HG03342 (cell line): ENCODE results near the gene LMAN1L.

ENCODE experiments used
- ATAC-seq: cut with Tn5 transposase; IDR thresholded peaks from one replicate; pipeline ENCODE4 v1.9.1; 2021; ENCODE audit warnings: mild to moderate bottlenecking, moderate library complexity; ENCODE audit not compliant: unreplicated experiment

LMAN1L gene

DNA sequence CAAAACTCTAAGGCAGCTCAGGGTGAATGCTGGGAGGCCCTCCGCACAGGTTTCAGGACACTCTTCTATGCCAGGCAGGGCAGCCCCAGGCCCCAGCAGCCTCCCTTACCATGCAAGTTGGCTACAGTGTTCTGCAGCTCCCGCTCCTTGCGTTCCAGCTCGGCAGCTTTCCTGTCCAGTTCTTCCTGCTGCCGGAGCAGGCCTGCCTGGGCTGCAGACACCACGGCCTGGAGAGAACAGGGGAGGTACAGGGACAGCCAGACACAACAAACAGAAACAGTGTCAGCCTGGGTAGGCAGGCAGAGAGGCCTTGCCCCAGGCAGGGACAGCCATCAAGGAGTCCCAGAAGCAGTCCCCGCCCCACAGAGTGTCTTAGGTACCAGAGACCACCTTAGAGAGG is 39.3 kb downstream of the LMAN1L start:
- ATAC-seq: no peak

DNA sequence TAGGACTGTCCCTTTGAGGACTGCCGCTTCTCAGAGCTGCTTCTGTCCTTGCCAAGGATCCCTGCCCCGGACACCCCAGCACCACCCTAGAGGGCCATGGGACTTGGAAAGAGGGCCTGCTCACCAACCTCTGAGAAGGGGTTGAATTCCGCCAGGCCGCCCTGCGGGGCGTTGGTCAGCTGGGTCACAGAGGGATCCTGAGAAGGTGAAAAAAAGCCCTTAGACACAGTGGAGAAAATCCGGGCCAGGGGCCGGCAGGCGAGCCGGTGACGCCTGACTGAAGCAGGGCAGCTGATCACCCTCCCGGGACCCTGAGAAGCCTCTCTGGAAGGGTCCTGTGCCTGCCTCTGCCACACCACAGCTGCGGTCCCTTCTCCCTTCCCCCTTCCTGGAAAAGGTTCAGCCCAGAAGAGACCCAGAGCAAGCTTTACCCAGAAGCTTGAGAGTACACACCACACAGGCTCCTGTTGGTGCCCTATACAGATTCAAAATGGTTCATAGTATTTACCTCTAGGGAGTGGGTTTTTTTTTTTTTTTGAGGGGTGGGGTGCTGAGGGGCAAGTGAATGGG is 41.9 kb downstream of the LMAN1L start:
- ATAC-seq: no peak

DNA sequence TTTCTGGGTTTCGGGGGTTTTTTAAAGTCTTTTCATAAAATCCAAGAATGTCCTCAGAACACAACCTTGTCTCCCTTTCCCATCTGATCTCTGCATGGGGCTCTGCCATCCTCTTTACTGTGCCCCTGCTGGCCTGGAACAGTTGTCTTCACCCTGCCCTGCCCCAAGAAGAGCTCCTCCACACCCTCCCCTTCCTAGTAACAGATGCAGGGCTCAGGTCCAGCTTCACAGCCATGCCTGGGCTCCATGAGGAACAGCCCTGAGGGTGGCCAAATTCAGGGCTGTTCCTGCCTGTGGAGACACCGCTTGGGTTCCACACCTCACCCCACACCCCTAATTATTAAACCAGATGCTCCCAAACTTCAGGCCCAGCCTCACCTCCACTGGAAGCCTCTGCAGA is 43.2 kb downstream of the LMAN1L start:
- no peak for ATAC-seq

DNA sequence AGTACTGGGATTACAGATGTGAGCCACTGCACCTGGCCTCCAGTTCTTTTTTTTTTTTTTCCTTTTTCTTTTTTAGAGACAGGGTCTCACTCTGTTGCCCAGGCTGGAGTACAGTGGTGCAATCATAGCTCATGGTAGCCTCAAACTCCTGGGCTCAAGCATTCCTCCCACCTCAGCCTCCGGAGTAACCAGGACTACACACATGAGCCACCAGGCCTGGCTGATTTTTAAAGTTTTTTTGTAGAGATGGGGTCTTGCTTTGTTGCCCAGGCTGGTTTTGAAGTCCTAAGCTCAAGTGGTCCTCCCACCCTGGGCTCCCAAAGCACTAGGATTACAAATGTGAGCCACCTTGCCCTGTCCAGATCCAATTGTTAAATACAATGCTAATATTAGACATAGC is 43.9 kb downstream of the LMAN1L start:
- no peak for ATAC-seq

DNA sequence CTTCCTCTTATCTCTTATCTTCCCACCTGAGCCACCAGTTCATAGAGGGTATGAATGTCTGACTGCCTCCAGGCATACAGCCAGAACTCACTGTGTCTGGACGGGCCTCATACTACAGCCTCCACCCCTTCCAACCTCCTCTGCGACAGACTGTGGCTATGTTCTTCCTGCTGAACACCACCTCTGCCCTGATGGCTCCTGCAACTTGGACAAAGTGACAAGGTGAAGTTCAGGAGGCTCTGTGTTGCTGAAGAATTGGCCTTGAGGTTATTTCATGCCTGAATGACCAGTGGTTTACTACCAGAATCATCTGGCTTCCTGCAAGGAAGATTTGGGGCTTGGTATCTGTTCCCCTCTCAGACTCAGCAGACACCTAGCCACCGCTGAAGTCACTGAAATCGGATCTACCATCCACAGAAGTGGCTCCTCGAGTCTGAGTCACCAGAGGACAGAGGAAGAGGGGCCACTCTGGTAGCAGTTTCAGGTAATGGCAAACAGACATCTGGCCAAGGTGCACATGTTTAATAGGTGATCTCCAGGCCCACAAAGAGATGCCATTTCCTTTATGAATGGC is 44.5 kb downstream of the LMAN1L start:
- ATAC-seq: peak; percentile 75

DNA sequence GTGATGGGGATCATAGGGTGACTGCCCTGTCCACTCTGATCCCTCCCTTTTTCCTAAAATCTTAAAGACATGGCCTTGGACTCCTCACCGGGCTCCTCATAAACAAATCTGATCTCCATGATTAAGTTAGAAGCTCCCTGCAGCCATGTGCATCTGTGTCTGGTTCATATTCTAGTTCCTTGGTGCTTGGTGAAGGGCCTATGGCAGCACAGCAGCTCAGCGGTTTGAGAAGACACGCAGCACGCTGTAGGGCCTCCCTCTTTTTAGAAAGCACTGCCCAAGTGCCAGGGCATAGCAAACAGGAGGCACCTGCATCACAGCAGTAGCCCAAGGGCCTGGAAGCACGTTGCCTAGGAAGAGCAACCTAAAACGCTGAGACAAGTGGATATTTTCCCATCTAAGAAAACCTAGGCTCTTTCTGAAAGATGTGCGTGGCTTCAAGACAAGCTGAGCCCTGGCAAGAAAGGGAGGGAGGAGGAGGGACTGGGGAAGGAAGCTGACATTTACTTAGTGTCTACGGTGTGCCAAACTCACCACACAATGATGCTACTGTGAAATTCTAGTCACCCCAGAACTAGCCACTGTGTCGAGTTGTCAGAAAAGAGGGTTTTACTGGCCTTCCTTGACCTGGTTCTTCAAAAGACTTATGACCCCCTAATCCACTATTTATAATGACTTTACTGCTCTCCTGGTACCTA is 45.2 kb downstream of the LMAN1L start:
- ATAC-seq: no peak

DNA sequence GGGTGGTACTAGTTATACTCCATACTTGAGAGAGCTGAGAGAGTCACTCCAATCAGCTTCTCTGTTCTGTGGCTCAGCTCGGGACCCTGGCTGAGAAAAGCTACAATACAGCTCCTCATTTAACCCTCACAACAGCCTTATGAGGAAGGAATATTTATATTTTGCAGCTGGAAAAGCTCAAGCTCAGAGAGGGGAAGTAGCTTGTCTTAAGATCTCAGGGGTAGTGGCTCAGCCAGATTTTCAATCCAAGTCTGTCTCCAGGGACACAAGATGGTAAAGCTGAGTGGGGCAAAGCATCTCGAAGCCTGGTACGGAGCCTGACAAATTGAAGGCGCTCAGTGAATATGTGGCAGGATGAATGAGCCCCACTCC is 45.7 kb downstream of the LMAN1L start:
- ATAC-seq: no peak

DNA sequence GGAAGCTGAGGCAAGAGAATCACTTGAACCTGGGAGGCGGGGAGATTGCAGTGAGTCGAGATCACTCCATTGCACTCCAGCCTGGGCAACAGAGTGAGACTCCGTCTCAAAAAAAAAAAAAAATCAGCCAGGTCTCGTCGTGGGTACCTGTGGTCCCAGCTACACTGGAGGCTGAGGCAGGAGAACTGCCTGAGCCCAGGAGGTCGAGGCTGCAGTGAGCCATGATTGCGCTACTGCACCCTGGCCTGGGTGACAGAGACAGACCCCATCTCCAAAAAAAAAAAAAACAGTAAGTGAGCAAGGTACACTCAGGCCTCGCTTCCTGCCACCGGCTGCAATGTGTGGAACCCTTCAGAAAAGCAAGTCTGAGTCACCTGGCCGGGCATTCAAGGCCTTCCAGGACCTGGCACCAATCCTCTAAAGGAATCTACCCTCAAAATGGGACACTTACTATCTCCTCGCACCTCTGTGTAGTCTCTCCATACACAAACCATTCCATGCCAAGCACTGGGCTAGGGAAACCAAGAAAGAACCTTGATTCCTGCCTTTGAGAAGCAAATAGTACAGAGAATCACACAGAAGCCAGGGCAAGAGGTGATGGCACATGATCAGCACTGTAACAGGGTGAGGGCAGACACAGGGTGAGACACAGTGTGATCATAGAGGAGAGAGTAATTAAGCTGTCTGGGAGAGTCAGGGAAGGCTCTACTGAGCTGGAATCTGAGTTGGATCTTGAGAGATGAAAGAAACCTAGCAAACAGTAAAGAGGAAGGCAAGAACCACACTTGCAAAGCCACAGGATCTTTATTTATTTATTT is 50.8 kb downstream of the LMAN1L start:
- no peak for ATAC-seq

DNA sequence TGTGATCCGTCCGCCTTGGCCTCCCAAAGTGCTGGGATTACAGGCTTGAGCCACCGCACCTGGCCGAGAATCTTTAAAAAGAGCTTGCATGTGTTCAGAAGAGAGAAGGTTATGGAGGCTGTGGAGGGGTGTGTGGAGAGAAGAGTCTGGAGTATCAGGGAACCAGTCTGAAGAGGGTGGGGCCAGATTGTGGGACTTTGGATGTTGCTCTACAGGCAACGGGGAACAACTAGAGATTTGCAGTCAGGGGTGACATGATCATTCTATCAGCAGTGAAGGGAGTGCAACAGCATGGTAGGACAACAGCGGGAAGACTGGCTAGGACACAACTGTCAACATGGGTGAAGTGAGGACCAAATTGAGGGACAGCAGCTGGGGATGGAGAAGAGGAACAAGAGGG is 51.7 kb downstream of the LMAN1L start:
- ATAC-seq: no peak

DNA sequence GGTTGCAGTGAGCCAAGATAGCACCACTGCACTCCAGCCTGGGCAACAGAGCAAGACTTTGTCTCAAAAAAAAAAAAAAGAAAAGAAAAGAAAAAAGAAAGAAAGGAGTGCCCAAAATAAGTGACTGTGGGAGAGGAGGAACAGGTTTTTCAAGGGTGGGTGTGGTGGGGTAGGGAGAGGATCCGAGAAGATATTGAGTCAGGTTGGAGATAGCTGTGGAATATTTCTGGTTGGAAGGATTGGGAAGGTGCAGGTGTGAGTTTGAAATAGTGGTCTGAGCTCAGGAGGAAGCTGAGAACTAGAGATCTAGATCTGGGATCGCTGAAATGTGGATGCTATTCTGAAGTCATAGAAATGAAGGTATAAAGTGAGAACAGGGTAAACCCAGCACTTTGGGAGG is 52.7 kb downstream of the LMAN1L start:
- no peak for ATAC-seq

DNA sequence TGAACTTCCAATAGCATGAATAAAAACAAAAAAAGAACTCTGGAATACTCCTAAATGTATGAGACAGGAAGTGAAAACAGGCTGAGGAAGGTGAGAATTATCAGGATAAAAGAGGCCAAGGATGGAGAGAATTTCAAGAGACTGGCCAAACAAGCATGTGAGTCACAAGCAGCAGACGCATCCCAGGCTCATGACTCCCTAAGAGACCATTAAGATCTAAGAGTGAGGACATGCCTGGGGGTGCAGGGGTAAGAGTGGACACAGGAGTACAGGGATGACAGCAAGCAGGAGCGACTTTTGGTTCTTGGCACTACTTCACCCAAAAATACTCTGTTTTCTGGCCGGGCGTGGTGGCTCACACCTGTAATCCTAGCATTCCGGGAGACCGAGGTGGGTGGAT is 53.5 kb downstream of the LMAN1L start:
- no peak for ATAC-seq

DNA sequence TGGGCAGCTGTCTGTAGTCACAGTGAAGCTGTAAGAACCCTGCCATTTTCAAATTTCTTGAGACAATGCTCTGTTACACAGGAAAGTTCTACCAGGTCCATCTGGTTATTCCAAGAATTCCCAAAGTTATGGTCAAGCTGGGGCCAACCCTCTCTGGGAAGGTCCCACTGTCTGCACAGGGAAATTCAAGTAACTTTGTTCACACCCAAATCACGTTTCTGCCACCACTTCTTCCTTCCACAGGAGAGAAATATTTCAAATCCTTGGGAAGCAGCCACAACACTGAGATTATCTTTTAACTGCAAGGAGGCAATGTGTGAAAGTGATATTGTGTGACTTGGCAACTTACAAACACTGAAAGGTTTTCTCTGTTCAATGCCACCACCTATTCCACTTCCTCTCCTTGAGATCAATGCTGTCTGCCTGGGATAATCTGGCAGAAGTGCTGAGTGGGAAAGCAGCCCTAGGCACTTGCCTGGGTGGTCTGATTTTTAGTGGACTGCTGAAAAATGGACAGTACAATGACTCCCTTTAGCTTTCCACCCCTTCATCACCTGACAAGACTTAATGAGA is 54.9 kb downstream of the LMAN1L start:
- ATAC-seq: no peak

DNA sequence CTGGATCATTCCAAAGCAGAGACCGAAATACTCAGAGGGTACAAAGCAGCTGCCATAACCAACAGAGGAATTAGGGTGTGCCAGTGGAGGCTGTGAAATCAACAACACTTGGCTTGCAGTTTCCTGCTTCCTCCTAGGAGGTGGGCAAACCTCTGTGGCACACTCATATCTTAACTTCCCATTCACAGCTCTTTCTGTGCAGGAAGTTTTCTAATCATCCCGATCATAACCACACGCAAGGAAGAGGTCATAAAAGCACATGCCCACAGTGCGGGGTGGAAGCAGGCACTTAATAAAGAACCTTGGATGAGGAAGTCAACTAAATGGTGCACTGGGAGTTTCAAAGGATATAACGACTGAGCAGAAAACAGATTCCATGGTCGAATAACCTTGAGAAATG is 55.4 kb downstream of the LMAN1L start:
- no peak for ATAC-seq

DNA sequence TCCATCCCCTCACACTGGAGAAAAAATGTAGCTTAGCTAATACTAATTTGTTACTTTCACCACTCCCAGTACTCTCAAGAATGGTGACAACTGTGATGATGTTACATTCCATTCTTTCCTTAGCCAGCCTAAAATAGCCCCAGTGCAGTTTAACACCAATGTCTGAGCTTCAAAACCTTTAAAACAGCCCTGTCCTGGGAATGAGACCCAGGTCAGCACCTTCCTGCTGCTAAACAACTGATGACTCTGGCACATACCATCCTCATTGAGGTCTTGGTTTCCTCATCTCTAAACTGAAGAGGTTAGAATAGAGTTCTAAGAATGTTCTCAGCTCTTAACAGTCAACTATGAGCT is 56.7 kb downstream of the LMAN1L start:
- ATAC-seq: no peak

DNA sequence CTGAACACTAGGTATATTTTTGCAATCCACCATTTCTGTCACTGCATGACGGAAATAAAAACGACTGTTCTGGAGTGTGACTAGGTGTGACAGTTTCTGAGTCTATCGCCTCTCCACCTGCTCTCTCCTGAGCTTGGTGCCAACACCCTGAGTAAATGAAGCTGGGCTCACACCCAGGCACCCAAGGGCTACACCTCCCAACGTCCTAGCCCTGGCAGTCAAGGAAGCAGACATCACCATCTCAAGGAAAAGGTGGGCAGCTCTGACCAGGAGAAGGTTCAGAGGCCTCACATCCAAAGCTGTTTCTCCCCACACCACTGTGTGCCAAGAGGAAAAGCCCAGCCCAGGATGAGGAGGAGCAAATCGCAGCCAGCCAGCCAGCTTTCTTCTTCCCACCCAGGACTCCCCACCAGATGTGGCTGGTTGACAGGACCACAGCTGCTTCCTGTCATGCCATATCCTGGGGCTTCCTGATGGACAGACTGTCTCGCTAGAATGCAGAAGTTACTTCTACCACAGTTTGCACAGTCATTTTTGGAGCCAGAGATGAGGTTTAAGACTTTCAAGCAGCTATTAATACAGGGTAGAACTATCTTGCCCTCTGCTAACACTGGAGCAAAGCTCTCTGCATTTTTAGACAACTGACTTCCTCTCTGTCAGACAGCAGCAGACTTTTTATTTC is 57.2 kb downstream of the LMAN1L start:
- ATAC-seq: peak; percentile 44

DNA sequence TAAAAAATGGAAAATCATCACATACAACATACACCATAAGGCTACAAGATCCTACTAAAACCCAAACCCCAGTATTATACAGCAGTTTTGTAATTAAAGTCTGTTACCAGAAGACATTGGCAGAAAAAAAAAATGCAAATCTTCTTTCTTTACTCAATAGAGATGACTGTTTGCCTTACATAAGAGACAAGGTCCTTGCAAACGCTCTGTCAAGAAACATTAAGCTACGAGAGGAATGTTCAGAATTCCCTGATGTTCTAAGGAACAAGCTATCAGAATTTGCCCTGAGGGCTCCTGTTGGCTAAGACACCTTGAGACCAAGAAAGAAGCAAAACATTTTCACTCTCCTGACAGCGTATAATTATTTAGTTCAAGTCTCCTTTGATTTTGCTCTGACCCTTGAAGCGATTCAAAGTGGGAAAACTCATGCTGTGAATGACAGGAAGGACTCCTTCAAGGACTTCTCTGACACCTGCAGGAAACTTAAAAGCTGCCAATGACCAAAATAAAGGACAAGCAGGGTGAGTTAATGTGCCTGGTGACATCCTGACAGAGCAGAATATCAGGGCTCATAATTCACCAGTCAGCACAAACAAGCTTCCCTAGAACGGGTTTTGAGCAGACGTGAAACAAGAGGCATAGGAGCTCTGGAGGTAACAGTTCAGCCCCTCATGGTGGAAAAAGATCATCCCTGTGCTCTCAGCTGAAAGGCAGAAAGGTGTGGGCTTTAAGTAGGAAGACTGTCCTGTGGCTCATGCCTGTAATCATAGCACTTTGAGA is 58.0 kb downstream of the LMAN1L start:
- ATAC-seq: no peak

DNA sequence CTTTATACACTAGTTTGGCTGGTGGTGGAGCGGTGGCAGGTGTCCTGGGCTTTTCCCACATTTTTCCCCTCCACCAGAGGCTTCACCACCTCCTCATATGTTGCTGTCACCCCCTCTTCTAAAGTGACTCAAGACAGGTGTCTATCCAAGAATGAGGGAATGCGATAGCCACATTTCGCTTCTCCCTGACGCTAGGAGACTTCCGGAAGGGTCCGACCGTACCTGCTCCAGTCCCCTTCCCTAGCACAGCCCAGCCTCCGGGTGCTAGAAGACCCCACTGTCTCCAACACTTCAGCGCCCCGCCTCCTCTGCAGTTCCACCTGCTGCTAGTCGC is 60.0 kb downstream of the LMAN1L start:
- ATAC-seq: peak; percentile 1

DNA sequence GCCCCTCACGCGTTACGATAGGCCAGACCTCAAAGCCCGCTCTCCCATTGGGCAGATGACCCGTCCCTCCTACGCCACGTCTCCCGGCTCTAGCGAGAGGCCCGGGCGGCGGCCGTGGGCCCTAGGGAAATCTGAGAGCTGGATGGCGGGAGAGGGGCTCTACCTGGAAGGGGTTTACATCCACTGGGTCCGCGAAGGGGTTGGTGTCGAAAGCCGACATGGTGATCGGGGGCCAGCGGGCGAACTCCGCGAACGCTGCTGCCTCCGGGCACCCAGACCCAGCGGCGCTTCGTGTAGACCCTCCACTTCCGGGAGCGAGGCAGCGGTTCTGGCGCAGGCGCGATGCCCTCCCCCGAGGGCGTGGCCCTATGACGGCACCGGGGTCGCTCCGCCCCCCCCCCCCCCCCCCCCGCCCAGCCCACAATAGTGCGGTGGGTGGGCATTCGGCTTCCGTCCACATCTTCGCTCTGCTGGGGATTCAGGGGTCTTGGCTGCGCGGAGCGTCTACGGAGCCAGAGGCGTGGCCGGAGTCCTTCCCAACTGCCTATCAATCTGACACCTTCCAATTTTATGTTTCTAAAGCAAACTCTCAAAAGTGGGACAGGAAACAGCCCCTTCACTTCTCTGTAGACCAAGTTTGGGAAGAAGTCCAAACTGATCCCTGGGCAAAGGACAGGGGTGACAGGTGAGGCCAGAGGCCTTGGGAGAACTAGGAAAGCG is 60.6 kb downstream of the LMAN1L start, which contains the start of gene SCAMP2:
TSS of gene SCAMP2 (minus strand) at position 330 of the 720 bp plus-strand sequence. CDS start at position 220, 110 bp downstream.
- ATAC-seq: peak; percentile 80

DNA sequence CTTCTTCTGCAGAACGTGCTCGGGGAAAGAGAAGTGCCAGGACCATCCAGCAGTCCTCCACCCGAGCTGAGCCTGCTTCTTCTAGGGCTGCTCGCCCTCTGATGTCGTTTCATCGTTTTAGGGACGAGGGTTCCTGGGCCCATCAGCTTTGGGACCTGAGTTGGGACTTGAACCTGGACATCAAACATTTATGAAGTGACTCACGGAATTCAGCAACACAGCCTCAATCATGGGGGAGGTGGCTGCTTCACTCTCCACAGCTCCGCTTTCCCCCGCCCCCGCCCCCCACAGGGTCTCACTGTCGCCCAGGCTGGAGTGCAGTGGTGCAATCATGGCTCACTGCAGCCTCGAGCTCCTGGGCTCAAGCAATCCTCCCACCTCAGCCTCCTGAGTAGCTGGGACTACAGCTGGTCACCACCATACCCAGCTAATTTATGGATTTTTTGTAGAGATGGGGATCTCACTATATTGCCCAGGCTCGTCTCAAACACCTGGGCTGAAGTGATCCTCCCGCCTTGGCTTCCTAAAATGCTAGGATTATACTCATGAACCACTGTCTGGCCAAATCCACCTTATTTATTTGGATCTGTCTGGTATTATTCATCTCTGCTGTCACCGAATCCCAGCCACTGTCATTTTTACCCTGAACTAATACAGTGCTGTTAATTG is 61.3 kb downstream of the LMAN1L start:
- no peak for ATAC-seq
